Endothelial cell of hepatic sinusoid (primary cell): Measurements from ENCODE around the gene SLC9A9.
"Not testable (repeated sequence)": the region's sequence is repeated elsewhere in the genome, so short reads cannot be mapped to it uniquely, and the experiment has no call there.

Experiments
- in situ Hi-C: cut with HindIII; loops from 2 replicates; pipeline ENCODE4 v1.10.0; 2017; ENCODE audit warnings: low sequenced_read_pairs

SLC9A9 gene

GRCh38 chr3:143847787-143848631, at the start of gene SLC9A9:
SLC9A9 (minus strand) TSS chr3:143848468; CDS start chr3:143848322, 146 bp downstream.
- in situ Hi-C loops: no loop called here

- in situ Hi-C loops: no loop called here
Observed at GRCh38 chr3:143897576-143898295, 49.5 kb upstream of the SLC9A9 start.

GRCh38 chr3:143896486-143896885, 48.2 kb upstream of the SLC9A9 start:
- in situ Hi-C loops: no loop called here

GRCh38 chr3:143895805-143896204, 47.5 kb upstream of the SLC9A9 start:
- in situ Hi-C loops: no loop called here

GRCh38 chr3:143888846-143889245, 40.6 kb upstream of the SLC9A9 start:
- in situ Hi-C loops: no loop called here

- in situ Hi-C loops: no loop called here
Observed at GRCh38 chr3:143888166-143888565, 39.9 kb upstream of the SLC9A9 start.

- in situ Hi-C loops: no loop called here
Observed at GRCh38 chr3:143885780-143886427, 37.6 kb upstream of the SLC9A9 start.

GRCh38 chr3:143884861-143885260, 36.6 kb upstream of the SLC9A9 start:
- in situ Hi-C loops: no loop called here

- in situ Hi-C loops: no loop called here
Observed at GRCh38 chr3:143883151-143883550, 34.9 kb upstream of the SLC9A9 start.

GRCh38 chr3:143881095-143881494, 32.8 kb upstream of the SLC9A9 start:
- in situ Hi-C loops: no loop called here

- in situ Hi-C loops: no loop called here
Observed at GRCh38 chr3:143875546-143875945, 27.3 kb upstream of the SLC9A9 start.

- in situ Hi-C loops: not testable (repeated sequence)
Observed at GRCh38 chr3:143873553-143873952, 25.3 kb upstream of the SLC9A9 start.

GRCh38 chr3:143865302-143865701, 17.0 kb upstream of the SLC9A9 start:
- in situ Hi-C loops: no loop called here

GRCh38 chr3:143859465-143860203, 11.4 kb upstream of the SLC9A9 start:
- in situ Hi-C loops: no loop called here

- in situ Hi-C loops: no loop called here
Observed at GRCh38 chr3:143856252-143856970, 8.1 kb upstream of the SLC9A9 start.

- in situ Hi-C loops: no loop called here
Observed at GRCh38 chr3:143855183-143855582, 6.9 kb upstream of the SLC9A9 start.

- in situ Hi-C loops: no loop called here
Observed at GRCh38 chr3:143851331-143852017, 3.2 kb upstream of the SLC9A9 start.

- in situ Hi-C loops: no loop called here
Observed at GRCh38 chr3:143850877-143851276, 2.6 kb upstream of the SLC9A9 start.

- in situ Hi-C loops: no loop called here
Observed at GRCh38 chr3:143849854-143850549, 1.7 kb upstream of the SLC9A9 start.
